Activated naive CD4-positive, alpha-beta T cell treated with Interleukin-2 at 50 U/mL for 16 hours (primary cell): ENCODE measurements around the gene GDAP2.
"Not testable (repeated sequence)": the region's sequence is repeated elsewhere in the genome, so short reads cannot be mapped to it uniquely, and the experiment has no call there.

Experiments used
- DNase-seq: peaks from one replicate; pipeline ENCODE4 v3.0.0-alpha.2; 2020

Gene GDAP2

GRCh38 chr1:117929343-117930172, at the start of gene GDAP2, which contains the start of gene WDR3:
Gene GDAP2, minus strand, starts transcription at chr1:117929621. Its CDS starts 9,264 bp downstream, at chr1:117920357.
Gene WDR3, plus strand, starts transcription at chr1:117929739. Its CDS starts 3,581 bp downstream, at chr1:117933320.
- DNase-seq, result peak; percentile 97

DNA sequence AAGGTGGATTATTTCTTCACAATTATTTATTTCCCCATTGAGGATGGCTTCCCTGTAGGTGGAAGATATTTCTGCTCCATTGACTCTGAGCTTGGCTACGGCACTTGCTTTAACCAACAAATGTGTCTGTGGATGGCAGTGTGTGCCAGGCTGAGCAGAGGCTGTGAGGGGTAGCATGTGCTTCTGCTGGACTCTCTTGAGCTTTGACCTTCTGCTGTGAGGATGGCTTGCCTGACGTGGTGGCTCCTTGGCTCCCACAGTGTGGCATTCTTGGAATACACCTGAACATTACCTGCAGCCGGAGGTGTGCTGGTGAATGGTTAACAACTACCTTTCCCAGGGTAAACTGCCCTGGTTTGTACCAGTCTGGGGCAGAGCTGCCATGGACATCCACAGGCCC, 47.0 kb upstream of the GDAP2 start:
- DNase-seq, result no peak

GRCh38 chr1:117971777-117972176, 42.4 kb upstream of the GDAP2 start:
- DNase-seq, result no peak

- no peak for DNase-seq
Observed at GRCh38 chr1:117970252-117970651, 40.8 kb upstream of the GDAP2 start.

DNA sequence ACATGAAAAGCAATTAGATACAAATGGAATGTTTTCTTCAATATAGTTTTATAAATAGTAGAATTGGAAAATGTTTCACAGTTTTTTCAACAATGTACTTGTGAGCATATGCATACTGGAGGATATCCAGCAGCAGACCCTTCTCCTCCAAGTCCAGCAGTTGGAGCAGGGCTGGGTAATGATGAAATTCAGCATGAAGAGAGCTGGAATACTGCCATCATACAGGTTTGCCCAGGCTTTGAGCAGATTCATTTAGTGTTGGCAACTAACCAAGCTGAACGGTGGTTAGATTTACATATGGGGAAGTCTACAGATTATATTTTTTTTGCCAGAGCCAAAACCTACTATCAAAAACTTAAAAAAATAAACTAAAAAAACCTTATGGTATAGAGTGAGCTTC, 38.5 kb upstream of the GDAP2 start:
- DNase-seq, result no peak

DNA sequence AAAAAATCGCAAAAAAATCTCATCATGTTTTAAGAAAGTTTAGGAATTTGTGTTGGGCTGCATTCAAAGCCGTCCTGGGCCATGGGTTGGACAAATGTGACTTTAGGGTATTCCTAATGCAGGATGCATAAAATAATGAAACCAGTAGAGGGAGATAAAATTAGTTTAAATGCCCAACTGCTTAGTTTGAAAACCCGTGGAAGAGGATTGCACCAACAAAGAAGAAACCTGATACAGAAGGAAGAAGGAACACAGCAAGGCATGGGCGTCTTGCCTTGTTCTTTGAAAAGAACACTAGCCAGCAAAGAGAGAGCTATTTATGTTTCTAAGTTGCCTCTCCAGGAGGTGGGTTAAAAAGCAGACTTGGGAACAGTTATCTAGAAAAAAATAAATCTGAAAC, 38.1 kb upstream of the GDAP2 start:
- DNase-seq, result no peak

- DNase-seq, result no peak
Observed at GRCh38 chr1:117964290-117965038, 35.0 kb upstream of the GDAP2 start.

DNA sequence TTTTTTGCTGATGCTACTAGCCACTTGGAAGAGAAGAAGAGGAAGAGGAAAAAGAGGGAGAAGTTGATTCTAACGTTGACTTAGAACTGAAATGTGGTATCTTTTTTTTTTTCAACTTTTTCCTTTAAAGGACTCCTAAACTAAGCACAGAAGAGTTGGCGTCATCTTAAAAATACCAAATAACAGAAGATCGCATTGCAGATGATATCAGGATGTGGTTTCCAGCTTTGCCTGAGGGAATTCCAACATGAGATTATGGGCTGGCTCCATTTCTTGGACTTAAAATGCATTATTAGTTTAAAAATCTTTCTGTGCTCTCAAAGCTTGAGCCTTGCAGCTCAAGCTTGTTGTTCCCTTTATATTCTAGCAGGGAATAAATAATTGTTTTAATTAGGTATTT, 29.9 kb upstream of the GDAP2 start:
- no peak for DNase-seq

GRCh38 chr1:117952386-117952785, 23.0 kb upstream of the GDAP2 start:
- DNase-seq, result no peak

DNA sequence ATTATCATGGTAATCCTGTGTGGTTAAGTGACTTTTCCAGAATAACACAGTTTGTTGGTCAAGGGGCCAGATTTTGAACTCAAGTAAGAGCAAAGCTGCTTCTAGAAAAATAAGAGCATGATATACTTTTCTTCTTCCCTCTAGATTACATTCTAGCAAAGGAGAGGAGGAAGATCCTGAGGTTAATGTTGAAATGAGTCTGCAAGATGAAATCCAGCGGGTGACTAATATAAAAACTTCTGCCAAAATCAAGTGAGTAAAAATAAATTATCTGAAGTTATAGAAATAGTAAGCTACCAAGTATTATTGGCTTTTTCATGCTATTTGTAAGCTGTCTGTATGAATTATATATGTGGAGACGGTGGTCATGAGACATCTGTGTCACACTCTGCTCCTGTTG, 12.9 kb upstream of the GDAP2 start:
- no peak for DNase-seq

GRCh38 chr1:117933769-117934168, 4.3 kb upstream of the GDAP2 start:
- no peak for DNase-seq

GRCh38 chr1:117932576-117932975, 3.2 kb upstream of the GDAP2 start:
- no peak for DNase-seq

GRCh38 chr1:117930484-117930883, 1.1 kb upstream of the GDAP2 start:
- no peak for DNase-seq

GRCh38 chr1:117930173-117930447, 689 bp upstream of the GDAP2 start:
- DNase-seq, result no peak

- DNase-seq, result no peak
Observed at GRCh38 chr1:117928881-117929342, 509 bp downstream of the GDAP2 start.

DNA sequence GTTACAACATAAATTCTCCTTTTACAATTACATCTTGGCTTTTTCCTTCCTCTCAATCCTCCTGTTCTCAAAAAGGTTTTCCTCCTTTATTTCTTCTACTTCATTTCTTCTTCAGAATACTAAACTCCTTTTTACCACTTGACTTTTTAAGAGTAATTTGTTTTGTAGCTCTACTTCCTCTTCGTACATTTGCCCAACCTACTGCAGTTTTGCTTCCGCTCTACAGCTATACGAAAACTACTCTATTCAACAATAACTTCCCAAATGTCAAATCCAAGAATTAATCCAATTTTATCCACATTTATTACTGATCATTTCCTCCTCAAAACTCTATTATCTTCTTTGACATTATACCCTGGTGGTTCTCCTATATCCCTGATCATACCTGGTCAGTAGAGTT, 3.4 kb downstream of the GDAP2 start:
- no peak for DNase-seq

DNA sequence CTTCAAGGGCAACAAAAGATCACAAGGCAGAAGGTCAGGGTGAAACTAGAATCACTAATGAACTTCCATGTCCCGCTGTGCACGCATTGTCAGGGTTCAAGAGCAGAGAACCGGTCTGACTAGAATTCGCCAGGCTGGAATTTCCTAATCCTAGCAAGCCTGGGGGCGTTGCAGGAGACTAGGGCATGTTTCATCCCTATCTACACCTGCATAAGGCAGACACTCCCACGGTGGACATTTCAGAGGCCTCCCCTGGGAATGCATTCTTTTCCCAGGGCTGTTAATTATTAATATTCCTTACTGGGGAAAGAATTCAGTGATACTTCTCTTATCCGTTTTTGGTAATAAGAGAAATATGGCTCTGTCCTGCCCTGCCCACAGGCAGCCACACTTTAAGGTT, 6.7 kb downstream of the GDAP2 start:
- DNase-seq, result not testable (repeated sequence)

DNA sequence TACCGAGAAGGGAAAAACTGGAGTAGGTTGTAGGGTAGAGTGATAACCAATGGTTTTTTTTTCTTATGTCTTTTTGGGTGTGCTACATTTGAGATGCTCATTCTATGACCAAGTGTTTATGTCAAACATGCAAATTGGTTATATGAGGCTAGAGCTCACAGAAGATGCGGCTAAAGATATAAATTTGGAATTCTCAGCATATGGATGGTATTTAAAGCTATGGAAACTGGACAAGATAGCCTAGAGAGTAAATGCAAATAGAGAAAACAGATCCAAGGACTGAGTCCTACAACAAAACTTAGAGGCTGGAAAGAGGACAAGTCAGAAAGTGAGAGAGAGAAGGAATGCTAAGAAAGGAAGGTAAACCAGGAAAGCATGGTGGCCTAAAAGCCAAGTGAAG, 7.4 kb downstream of the GDAP2 start:
- no peak for DNase-seq

GRCh38 chr1:117919376-117919775, 10.0 kb downstream of the GDAP2 start:
- no peak for DNase-seq

GRCh38 chr1:117911051-117911450, 18.4 kb downstream of the GDAP2 start:
- no peak for DNase-seq

DNA sequence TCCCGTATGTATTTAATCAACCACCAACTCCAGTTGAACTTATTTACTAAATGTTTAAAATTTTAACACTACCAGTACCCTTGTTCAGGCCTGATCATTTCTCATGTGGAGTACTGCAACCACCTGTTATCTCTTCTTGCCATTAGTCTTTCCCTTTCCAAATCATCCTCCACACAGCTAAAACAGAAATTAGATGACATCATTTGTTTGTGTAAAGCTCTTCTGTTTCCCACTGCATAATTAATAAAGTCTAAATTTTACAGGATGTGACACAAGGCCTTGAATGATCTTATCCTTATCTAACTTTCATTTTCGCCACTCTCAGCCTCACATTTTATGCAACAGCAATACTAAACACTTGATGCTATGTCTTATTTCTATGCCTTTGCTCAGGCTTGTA, 24.4 kb downstream of the GDAP2 start:
- DNase-seq, result no peak

GRCh38 chr1:117904485-117904884, 24.9 kb downstream of the GDAP2 start:
- DNase-seq, result no peak

DNA sequence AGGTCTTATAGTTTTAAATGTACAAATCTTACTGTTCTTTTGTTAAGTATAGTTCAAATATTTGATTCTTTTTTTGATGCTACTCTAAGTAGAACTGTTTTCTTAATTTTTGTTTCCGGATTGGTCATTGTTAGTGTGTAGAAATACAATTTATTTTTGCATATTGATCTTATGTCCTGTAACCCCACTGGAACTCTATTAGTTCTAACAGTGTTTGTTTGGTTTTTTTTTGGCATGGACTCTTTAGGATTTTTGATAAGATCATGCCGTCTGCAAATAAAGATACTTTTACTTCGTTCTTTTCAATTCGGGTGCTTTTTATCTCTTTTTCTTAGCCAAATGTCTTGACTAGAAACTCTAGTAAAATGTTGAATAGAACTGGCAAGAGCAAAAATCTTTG, 26.5 kb downstream of the GDAP2 start:
- no peak for DNase-seq

DNA sequence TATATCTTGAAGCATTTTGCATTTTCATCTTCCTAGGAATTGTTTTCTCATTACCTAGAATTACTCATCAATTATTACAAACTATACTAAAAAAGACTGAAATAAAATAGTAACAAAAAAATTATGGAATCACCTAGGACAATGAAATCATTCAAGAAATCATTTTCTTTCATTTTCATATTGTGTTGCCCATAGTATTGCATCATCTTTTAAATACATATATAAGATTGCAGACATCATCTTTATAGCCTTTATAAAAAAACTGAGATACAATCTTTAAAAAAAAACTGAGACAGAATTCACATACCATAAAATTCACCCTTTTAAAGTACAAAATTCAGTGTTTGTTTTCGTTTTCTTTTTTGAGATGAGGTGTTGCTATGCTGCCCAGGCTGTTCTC, 29.6 kb downstream of the GDAP2 start:
- DNase-seq, result no peak
